D721Med (cell line): ENCODE measurements around the gene RAB40C.

Experiments
- DNase-seq: peaks from one replicate; pipeline ENCODE4 v3.0.0; 2011; ENCODE audit warnings: low spot score; ENCODE audit not compliant: insufficient read length
- FAIRE-seq: peaks from 2 replicates; lab custom pipeline; 2011; peaks lifted over from hg19 to GRCh38; lab: Jason Lieb, UNC
- CTCF ChIP-seq: IDR thresholded peaks from 2 replicates; pipeline ENCODE4 v1.5.1; 2012; ENCODE audit warnings: mild to moderate bottlenecking, control low read depth; ENCODE audit not compliant: insufficient read depth; ENCODE audit errors: missing control alignments

RAB40C gene

GRCh38 chr16:670485-671352 is 80.9 kb downstream of the RAB40C start:
- FAIRE-seq: no peak
- TF ChIP-seq CTCF: no peak
- no peak for DNase-seq

- DNase-seq (no peak), FAIRE-seq (no peak)
- no peak for TF ChIP-seq CTCF
These were observed 81.7 kb downstream of the RAB40C start for GRCh38 chr16:671353-672131.

GRCh38 chr16:672371-672770 is 82.5 kb downstream of the RAB40C start:
- DNase-seq: no peak
- TF ChIP-seq CTCF: no peak
- FAIRE-seq: no peak

GRCh38 chr16:672851-673250 is 83.0 kb downstream of the RAB40C start:
- no peak for FAIRE-seq
- no peak for DNase-seq
- no peak for TF ChIP-seq CTCF

- DNase-seq (no peak), FAIRE-seq (no peak)
- TF ChIP-seq CTCF: no peak
These were observed 83.6 kb downstream of the RAB40C start for GRCh38 chr16:673399-673991.

GRCh38 chr16:674214-674881 is 84.5 kb downstream of the RAB40C start:
- FAIRE-seq (no peak), DNase-seq (no peak)
- TF ChIP-seq CTCF: no peak
